ENCODE results near the gene TMEM45B. TPM values are rescaled to one million over a fixed set of nuclear protein-coding genes. Genes with fewer than 3 reads are reported as not detected.
"Not testable (repeated sequence)": the region's sequence is repeated elsewhere in the genome, so short reads cannot be mapped to it uniquely, and the experiment has no call there.

The TMEM45B gene
- total RNA-seq, 1 donor from 2014 or later = not detected

DNA sequence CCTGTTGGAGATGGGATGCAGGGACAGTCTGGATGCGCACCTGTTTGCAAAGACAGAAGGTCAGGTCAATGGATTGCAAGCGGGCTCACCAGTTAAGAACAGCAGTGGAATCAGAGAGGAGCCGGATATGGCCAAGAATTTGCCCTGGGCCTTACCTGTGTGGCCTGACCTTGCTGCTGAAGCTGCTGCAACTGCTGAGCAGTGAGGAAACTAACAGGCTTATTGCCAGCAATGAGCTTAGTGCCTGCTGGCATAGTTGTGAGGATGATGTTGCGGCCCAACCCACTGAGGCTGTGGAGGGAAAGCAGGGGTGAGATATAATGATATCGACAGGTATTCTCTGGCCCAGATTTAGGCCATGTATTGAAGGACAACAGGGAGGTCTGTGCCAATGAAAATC lies 49.2 kb downstream of the TMEM45B start:
- no peaks in the 10 kb centered on the region for H3K27me3 ChIP-seq
- no peaks in the 10 kb centered on the region for H3K9me3 ChIP-seq
- DNase-seq (ENCODE audit: low spot score in 2 of 2) = no peak
- no peaks in the 10 kb centered on the region for H3K4me1 ChIP-seq
- H3K36me3 ChIP-seq = peaks cover 59 to 68% of the 10 kb centered on the region in 2 donors
- no peak overlapping the region for H3K4me3 ChIP-seq
- TF ChIP-seq, protein P1, sequence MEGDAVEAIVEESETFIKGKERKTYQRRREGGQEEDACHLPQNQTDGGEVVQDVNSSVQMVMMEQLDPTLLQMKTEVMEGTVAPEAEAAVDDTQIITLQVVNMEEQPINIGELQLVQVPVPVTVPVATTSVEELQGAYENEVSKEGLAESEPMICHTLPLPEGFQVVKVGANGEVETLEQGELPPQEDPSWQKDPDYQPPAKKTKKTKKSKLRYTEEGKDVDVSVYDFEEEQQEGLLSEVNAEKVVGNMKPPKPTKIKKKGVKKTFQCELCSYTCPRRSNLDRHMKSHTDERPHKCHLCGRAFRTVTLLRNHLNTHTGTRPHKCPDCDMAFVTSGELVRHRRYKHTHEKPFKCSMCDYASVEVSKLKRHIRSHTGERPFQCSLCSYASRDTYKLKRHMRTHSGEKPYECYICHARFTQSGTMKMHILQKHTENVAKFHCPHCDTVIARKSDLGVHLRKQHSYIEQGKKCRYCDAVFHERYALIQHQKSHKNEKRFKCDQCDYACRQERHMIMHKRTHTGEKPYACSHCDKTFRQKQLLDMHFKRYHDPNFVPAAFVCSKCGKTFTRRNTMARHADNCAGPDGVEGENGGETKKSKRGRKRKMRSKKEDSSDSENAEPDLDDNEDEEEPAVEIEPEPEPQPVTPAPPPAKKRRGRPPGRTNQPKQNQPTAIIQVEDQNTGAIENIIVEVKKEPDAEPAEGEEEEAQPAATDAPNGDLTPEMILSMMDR (IDR thresholded peaks at IDR 0.05) = no peak
- no peak overlapping the region for H3K27ac ChIP-seq
- intact Hi-C loops (cut with DNase I) = no loop called here

DNA sequence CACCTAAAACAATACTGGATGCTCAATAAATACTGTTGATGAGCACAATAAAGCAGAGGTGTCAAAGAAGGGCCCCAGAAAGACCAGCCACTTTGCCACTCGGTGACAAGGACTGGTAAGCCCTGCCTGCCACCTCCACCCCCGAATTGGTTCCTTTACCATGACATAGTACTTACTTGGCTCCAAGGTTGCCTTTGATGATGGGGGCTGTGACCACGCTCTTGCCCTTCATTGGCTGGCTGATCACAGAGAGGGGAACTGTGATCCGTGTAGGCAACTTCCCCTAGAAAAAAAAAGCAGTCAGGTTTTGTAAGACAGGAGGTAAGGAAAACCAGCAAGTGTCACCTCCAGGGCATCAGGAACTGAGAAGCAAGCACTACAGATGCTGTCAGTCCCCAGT lies 50.1 kb downstream of the TMEM45B start:
- H3K9me3 ChIP-seq = no peaks in the 10 kb centered on the region
- no peak overlapping the region for H3K27ac ChIP-seq
- TF ChIP-seq, protein P1 (IDR thresholded peaks at IDR 0.05) = no peak
- H3K27me3 ChIP-seq = no peaks in the 10 kb centered on the region
- H3K4me1 ChIP-seq = no peaks in the 10 kb centered on the region
- H3K4me3 ChIP-seq = no peak overlapping the region
- no peak for DNase-seq (ENCODE audit: low spot score in 2 of 2)
- intact Hi-C loops (cut with DNase I) = no loop called here
- peaks cover 67 to 77% of the 10 kb centered on the region in 2 donors for H3K36me3 ChIP-seq

DNA sequence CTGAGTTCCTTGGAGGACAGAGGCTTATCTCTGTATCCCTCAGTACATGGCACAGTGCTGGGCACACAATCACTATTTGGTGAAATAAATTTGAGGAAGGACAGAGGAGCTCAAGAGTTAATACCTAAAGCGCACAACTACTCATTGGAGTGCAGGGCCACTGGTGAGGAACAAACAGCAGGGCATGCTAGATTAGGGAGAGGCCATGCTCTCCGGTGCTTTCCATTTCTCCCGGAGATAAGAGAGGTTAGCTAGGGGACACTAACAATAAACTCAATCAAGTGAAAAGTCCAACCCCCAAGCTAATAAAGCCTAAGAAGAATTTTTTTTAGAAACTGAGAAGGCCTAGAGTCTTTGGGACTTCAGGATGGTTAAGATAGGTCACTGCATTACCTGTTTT lies 50.7 kb downstream of the TMEM45B start:
- TF ChIP-seq, protein P1 (IDR thresholded peaks at IDR 0.05) = no peak
- H3K27ac ChIP-seq = no peak overlapping the region
- H3K4me1 ChIP-seq = no peaks in the 10 kb centered on the region
- no peaks in the 10 kb centered on the region for H3K9me3 ChIP-seq
- intact Hi-C loops (cut with DNase I) = no loop called here
- DNase-seq (ENCODE audit: low spot score in 2 of 2) = no peak
- H3K27me3 ChIP-seq = no peaks in the 10 kb centered on the region
- H3K36me3 ChIP-seq = peaks cover 70 to 83% of the 10 kb centered on the region in 2 donors
- H3K4me3 ChIP-seq = no peak overlapping the region

DNA sequence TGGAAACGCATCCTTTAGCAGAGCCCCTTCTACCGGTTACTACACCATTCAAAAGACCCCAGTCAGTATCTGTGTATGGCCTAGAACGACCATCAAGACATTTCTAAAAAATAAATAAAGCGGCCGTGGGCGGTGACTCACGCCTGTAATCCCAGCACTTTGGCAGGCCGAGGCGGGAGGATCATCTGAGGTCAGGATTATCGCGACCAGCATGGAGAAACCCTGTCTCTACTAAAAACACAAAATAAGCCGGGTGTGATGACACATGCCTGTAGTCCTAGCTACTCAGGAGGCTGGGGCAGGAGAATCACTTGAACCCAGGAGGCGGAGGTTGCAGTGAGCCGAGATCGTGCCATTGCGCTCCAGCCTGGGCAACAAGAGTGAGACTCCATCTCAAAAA lies 53.0 kb downstream of the TMEM45B start:
- H3K4me1 ChIP-seq; H3K27ac ChIP-seq; H3K4me3 ChIP-seq; H3K27me3 ChIP-seq; intact Hi-C loops (cut with DNase I); DNase-seq (ENCODE audit: low spot score in 2 of 2); H3K9me3 ChIP-seq: not testable (repeated sequence)
- H3K36me3 ChIP-seq = peaks cover 89 to 98% of the 10 kb centered on the region in 2 donors

DNA sequence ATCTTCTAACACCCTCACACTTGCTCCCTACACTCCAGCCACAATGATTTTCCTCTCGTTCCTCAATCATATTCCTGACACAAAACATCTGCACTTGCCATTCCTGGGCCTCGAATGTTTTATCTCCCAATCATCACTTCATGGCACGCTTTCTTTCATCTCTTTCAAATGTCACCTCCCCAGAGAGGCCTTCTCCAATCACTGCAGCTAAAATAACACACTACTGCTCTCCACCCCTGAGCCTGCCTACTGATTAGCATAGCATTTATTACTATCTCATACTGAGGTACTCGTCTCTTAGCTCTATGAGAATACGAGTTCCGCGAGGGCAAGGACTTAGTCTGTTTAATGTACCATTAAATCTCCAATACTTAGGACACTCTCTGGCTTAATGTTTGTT lies 56.3 kb downstream of the TMEM45B start:
- H3K4me3 ChIP-seq = no peak overlapping the region
- intact Hi-C loops (cut with DNase I) = no loop called here
- no peaks in the 10 kb centered on the region for H3K27me3 ChIP-seq
- TF ChIP-seq, protein P1 (IDR thresholded peaks at IDR 0.05) = no peak
- peaks cover 92 to 99% of the 10 kb centered on the region in 2 donors for H3K36me3 ChIP-seq
- no peaks in the 10 kb centered on the region for H3K9me3 ChIP-seq
- DNase-seq (ENCODE audit: low spot score in 2 of 2) = no peak
- no peaks in the 10 kb centered on the region for H3K4me1 ChIP-seq
- no peak overlapping the region for H3K27ac ChIP-seq

DNA sequence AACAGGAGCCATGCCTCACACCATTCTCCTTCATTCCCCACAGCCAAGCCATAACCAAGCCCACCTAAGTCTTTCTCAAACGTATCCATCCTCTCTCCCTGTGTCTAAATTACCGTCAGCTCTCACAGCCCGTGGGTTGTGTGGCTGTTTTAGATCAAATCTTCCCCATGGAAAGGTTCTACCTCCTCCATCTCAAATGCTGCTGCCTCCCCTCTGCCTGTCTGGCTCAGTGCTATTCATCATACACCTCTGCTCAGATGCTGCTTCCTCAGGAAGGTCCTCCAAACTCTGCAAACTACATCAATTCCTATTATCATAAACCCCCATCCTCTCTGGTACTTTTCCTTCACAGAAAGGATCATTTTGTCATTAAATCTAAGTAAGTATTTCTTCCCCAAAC lies 64.7 kb downstream of the TMEM45B start:
- TF ChIP-seq, protein P1 (IDR thresholded peaks at IDR 0.05) = no peak
- Histone ChIP-seq H3K36me3 (peaks cover 85 to 99% of the 10 kb centered on the region in 2 donors), H3K4me3 (no peak overlapping the region), H3K27me3 (no peaks in the 10 kb centered on the region), H3K9me3 (no peaks in the 10 kb centered on the region), H3K27ac (no peak overlapping the region), H3K4me1 (no peaks in the 10 kb centered on the region)
- DNase-seq (ENCODE audit: low spot score in 2 of 2) = no peak
- intact Hi-C loops (cut with DNase I) = no loop called here
